ENCODE results near the gene DNAH9. TPM values are rescaled to one million over a fixed set of nuclear protein-coding genes. Genes with fewer than 3 reads are reported as not detected.

The DNAH9 gene
- total and polyA plus RNA-seq, 2 of the 8 experiments (the other 6 are each of a cell fraction or from before 2014, with no cell fraction given) = 0.21 to 0.86 TPM

DNA sequence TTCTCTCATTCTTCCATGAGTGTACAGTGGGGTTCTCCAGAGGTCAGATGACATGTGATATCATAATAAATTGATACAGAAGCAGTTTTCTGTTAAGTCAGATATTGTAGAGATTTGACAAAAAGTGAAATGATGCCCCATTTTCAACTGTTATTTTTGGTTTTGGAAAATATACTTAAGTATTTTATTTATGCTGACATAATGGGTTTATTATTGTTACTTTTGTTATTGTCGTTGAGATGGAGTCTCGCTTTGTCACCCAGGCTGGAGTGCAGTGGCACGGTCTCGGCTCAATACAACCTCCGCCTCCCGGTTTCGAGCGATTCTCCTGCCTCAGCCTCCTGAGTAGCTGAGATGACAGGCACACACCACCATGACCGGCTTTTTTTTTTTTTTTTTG lies 94.4 kb downstream of the DNAH9 start:
- H3K18ac ChIP-seq (ENCODE audit: extremely low read depth, low read length) = no peak overlapping the region
- H2BK12ac ChIP-seq (ENCODE audit: low read depth, low read length) = no peak overlapping the region
- no peaks in the 10 kb centered on the region for H3K23me2 ChIP-seq (ENCODE audit: low read depth, low read length)
- FAIRE-seq = no peak
- no peak overlapping the region for H2BK120ac ChIP-seq (replicated peaks; ENCODE audit: low read depth, low read length)
- no peak overlapping the region for H4K5ac ChIP-seq (ENCODE audit: insufficient read length, low read depth, low read length)
- no peaks in the 10 kb centered on the region for H4K20me1 ChIP-seq (replicated peaks in 1 of 2; ENCODE audit: control insufficient read depth in 1 of 2, insufficient read depth in 2 of 2, low read length in 2 of 2)
- no peak overlapping the region for H4K91ac ChIP-seq (replicated peaks; ENCODE audit: insufficient read length, low read length)
- WGBS, 2 experiments (ENCODE audit: extremely low coverage in 1 of 2, insufficient coverage in 1 of 2, insufficient read length in 1 of 2, insufficient replicate concordance in 2 of 2, low coverage in 1 of 2, low lambda C conversion rate in 2 of 2, missing lambda C conversion rate in 1 of 2) = 98% methylated on average over 8 of the region's 9 CpGs; no CpG with 5 or more reads in 1 of the 2 experiments
- no peak overlapping the region for H2BK20ac ChIP-seq (ENCODE audit: low read length)
- POLR2A ChIA-PET (ENCODE audit: partially characterized antibody) = no interaction called here
- H4K8ac ChIP-seq (ENCODE audit: extremely low read depth, insufficient read depth, low read length) = no peak overlapping the region
- H3K9ac ChIP-seq (replicated peaks in 1 of 4; ENCODE audit: extremely low read depth in 1 of 4, low read depth in 3 of 4, low read length in 3 of 4) = no peak overlapping the region
- H3K4ac ChIP-seq (replicated peaks; ENCODE audit: insufficient read length, low read depth, low read length) = no peak overlapping the region
- no peak for DNase-seq (ENCODE audit: low read depth in 1 of 2, low spot score in 2 of 2)
- CTCF ChIA-PET (ENCODE audit: partially characterized antibody) = interaction anchor here (1.3 kb wide), 1 partner anchor 14 kb away, joined by 3 read pairs; no protein-coding TSS in a partner anchor
- H3K56ac ChIP-seq (replicated peaks; ENCODE audit: insufficient read length, low read depth, low read length) = no peak overlapping the region
- H2AFZ ChIP-seq (ENCODE audit: low read length) = no peak overlapping the region
- H3K4me2 ChIP-seq (ENCODE audit: insufficient read depth in 1 of 2, low read depth in 2 of 2, low read length in 2 of 2) = no peak overlapping the region
- H2BK15ac ChIP-seq (ENCODE audit: low read length) = no peak overlapping the region
- no peaks in the 10 kb centered on the region for H3K79me1 ChIP-seq (ENCODE audit: low read depth, low read length)
- H3K27me3 ChIP-seq (replicated peaks in 1 of 4; ENCODE audit: control insufficient read depth in 3 of 4, extremely low read depth in 1 of 4, insufficient read depth in 3 of 4, low read length in 3 of 4) = no peaks in the 10 kb centered on the region
- H3K4me1 ChIP-seq (replicated peaks in 1 of 4; ENCODE audit: control insufficient read depth in 3 of 4, insufficient read depth in 4 of 4, low read length in 3 of 4) = no peaks in the 10 kb centered on the region
- TF ChIP-seq EZH2 (IDR thresholded peaks at IDR 0.05; ENCODE audit: low read depth, low read length, severe bottlenecking) (no peak), TAF1 (IDR thresholded peaks at IDR 0.05; ENCODE audit: low read depth, low read length) (no peak), MAX (IDR thresholded peaks at IDR 0.05) (no peak), SAP30 (IDR thresholded peaks at IDR 0.05; ENCODE audit: insufficient read depth, insufficient replicate concordance, low read length) (no peak), RAD21 (IDR thresholded peaks at IDR 0.05 in 1 of 2, conservative IDR thresholded peaks at IDR 0.05 in 1 of 2; ENCODE audit: low read depth in 2 of 2, low read length in 2 of 2) (no peak)
- no peak overlapping the region for H3K14ac ChIP-seq (ENCODE audit: insufficient read length)
- H2BK5ac ChIP-seq (ENCODE audit: low read depth, low read length) = no peak overlapping the region
- H3K36me3 ChIP-seq (ENCODE audit: control insufficient read depth in 2 of 4, insufficient read depth in 4 of 4, low read length in 3 of 4) = no peaks in the 10 kb centered on the region
- no peak overlapping the region for H3K4me3 ChIP-seq (ENCODE audit: extremely low read depth in 1 of 4, insufficient read depth in 2 of 4, low read depth in 3 of 4, low read length in 4 of 4)
- no peaks in the 10 kb centered on the region for H3K79me2 ChIP-seq (ENCODE audit: control insufficient read depth in 1 of 2, insufficient read depth in 2 of 2, low read length in 2 of 2)
- no peak overlapping the region for H3K23ac ChIP-seq (ENCODE audit: insufficient read length)
- H3K9me3 ChIP-seq (ENCODE audit: insufficient read depth in 2 of 2, low read depth in 1 of 2, low read length in 1 of 2) = no peaks in the 10 kb centered on the region
- no peak overlapping the region for H3K27ac ChIP-seq (ENCODE audit: low read depth, low read length)
- H2AK5ac ChIP-seq (ENCODE audit: low read depth, low read length) = no peak overlapping the region

Data from H1 (cell line).